ENCODE data around the gene ZNF578.
"Not testable (repeated sequence)": the region's sequence is repeated elsewhere in the genome, so short reads cannot be mapped to it uniquely, and the experiment has no call there.

Gene ZNF578

GRCh38 chr19:52518646-52519045, 65.3 kb downstream of the ZNF578 start:
- DNase-seq = no peak

GRCh38 chr19:52519175-52519574, 65.8 kb downstream of the ZNF578 start:
- not testable (repeated sequence) for DNase-seq

GRCh38 chr19:52520013-52520412, 66.7 kb downstream of the ZNF578 start:
- DNase-seq = no peak

- DNase-seq = no peak
These were observed 69.2 kb downstream of the ZNF578 start for GRCh38 chr19:52522551-52522950.

- no peak for DNase-seq
These were observed 70.7 kb downstream of the ZNF578 start for GRCh38 chr19:52524086-52524485.

GRCh38 chr19:52527134-52527955, 74.0 kb downstream of the ZNF578 start, which contains the start of gene ZNF808:
TSS of gene ZNF808 (plus strand) at chr19:52527668. CDS start at chr19:52543285, 15,617 bp downstream.
- peak; percentile 97 for DNase-seq

- DNase-seq = no peak
These were observed 74.6 kb downstream of the ZNF578 start for GRCh38 chr19:52527956-52528351.

- no peak for DNase-seq
These were observed 79.1 kb downstream of the ZNF578 start for GRCh38 chr19:52532480-52532879.

- no peak for DNase-seq
These were observed 80.5 kb downstream of the ZNF578 start for GRCh38 chr19:52533901-52534300.

- peak; percentile 19 for DNase-seq
These were observed 82.0 kb downstream of the ZNF578 start for GRCh38 chr19:52535385-52535770.

GRCh38 chr19:52535771-52536447, 82.6 kb downstream of the ZNF578 start:
- DNase-seq = peak; percentile 91

- peak; percentile 45 for DNase-seq
These were observed 83.1 kb downstream of the ZNF578 start for GRCh38 chr19:52536448-52536800.

- not testable (repeated sequence) for DNase-seq
These were observed 85.5 kb downstream of the ZNF578 start for GRCh38 chr19:52538815-52539214.

GRCh38 chr19:52541176-52541575, 87.8 kb downstream of the ZNF578 start:
- not testable (repeated sequence) for DNase-seq

- DNase-seq = no peak
These were observed 88.3 kb downstream of the ZNF578 start for GRCh38 chr19:52541608-52542007.

GRCh38 chr19:52542541-52542940, 89.2 kb downstream of the ZNF578 start:
- not testable (repeated sequence) for DNase-seq

GRCh38 chr19:52542984-52543664, 89.8 kb downstream of the ZNF578 start:
- DNase-seq = peak; percentile 50

GRCh38 chr19:52554216-52554971, 101.0 kb downstream of the ZNF578 start:
- no peak for DNase-seq

GRCh38 chr19:52557231-52557995, 104.1 kb downstream of the ZNF578 start:
- DNase-seq = no peak

- not testable (repeated sequence) for DNase-seq
These were observed 105.5 kb downstream of the ZNF578 start for GRCh38 chr19:52558732-52559445.

GRCh38 chr19:52561611-52562010, 108.3 kb downstream of the ZNF578 start:
- DNase-seq = not testable (repeated sequence)

All from CD4-positive, alpha-beta T cell treated with Interleukin-12 subunit alpha and Interleukin-12 subunit beta, for 1 hour (primary cell).